Stimulated activated CD8-positive, alpha-beta memory T cell treated with anti-CD3 and anti-CD28 coated beads, Interleukin-7, amount 100 ng/mL, for 48 hours (primary cell): ENCODE results near the gene LAMTOR2.
A peak's percentile ranks its signal among the peaks of the same experiment; 100 is the strongest.

Experiments
- DNase-seq, 2 donors: peaks; one replicate each; pipeline ENCODE4 v3.0.0-alpha.2; 2020; ENCODE audit warnings: low read depth in 1 of 2; ENCODE audit errors: extremely low read depth in 1 of 2

LAMTOR2 gene

GRCh38 chr1:156074661-156075060 is 20.1 kb downstream of the LAMTOR2 start:
- DNase-seq = no peak

GRCh38 chr1:156075162-156075561 is 20.6 kb downstream of the LAMTOR2 start:
- no peak for DNase-seq

DNA sequence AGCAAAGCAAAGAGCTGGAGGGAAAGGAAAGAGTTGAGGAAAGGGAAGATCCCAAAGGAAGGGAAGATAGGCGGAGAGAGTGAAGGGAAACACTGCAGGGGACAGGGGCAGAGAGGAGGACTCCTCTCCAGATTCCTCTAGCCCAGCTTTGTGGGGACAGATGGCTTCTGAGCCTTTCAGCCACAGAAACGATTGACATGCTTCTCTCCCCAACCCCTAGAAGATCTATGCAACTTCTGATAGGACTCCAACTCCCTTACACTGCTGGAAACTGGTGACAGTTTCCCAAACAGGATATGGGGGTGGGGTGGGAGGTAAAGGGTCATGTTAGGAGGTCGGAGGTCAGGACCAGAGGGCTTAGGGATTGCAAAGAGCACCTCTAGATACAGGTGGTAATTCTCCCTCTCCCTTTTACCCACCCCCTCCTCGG is 21.2 kb downstream of the LAMTOR2 start:
- DNase-seq = no peak

- DNase-seq = peak in 1 of 2 donors; percentile 27
These were observed 22.2 kb downstream of the LAMTOR2 start for GRCh38 chr1:156076609-156077429.

GRCh38 chr1:156077430-156077760 is 22.8 kb downstream of the LAMTOR2 start:
- DNase-seq = no peak

GRCh38 chr1:156078728-156079127 is 24.1 kb downstream of the LAMTOR2 start:
- DNase-seq = no peak

DNA sequence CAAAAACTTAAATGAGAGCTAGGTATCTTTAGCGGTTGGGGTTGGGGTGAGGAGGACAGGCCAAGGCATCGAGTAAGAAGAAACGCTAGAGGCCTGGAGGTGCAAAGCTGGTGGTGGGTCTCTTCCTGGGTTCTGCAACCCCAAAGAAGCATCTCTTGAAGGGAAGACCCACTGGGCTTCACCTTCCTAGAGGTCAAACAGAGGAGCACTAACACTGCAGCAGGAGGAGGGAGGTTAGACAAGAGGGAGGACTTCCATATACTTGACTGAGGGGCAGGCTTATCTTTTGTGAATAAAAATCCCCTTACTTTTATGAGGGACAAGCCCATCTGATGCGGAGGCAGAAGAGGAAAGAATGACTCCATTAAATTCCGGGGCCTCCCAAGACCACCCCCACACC is 25.2 kb downstream of the LAMTOR2 start:
- no peak for DNase-seq

- DNase-seq = no peak
These were observed 25.8 kb downstream of the LAMTOR2 start for GRCh38 chr1:156080241-156080862.

GRCh38 chr1:156080863-156081179 is 26.2 kb downstream of the LAMTOR2 start:
- no peak for DNase-seq

DNA sequence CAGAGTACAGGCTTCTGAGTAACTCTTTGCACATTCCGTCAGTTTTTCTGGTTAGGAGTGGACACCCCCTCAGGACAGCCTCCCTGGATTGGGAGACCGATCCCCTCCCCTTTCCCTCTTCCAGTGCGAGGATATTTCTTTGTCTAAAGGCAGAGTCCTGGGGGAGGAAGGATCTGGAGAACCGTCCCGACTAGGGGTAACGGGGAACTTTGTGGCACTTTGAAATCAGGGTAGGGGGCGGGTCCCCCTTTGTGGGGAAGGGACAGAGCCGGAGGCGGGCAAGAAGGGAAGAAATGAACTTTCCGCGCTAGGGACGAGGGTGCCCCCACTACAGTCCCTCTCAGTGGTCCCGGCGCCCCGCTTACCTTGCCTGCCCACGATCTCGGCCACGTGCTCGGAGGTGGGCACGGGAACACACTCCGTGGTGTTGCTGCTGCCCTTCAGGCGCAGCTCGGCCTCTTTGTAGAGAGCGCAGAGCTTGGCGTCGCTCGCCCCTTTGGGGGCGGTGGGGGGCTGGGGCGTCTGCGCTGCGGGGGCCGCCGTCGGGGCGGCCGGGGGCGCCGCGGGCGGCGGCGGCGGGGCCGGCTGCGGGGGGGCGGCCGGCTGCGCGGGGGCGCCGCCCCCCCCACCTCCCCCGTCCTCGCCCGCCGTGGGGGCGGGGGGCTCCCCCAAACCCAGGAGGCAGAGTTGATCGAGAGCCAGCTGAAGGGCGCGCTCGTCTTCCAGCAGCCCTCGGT is 26.8 kb downstream of the LAMTOR2 start:
- DNase-seq = no peak

GRCh38 chr1:156081917-156082308 is 27.3 kb downstream of the LAMTOR2 start:
- DNase-seq = no peak

GRCh38 chr1:156082309-156083091 is 27.9 kb downstream of the LAMTOR2 start, which contains the start of gene MEX3A:
Gene MEX3A (minus strand): TSS chr1:156082465. CDS start chr1:156081998, 467 bp downstream.
- peak in 1 of 2 donors; percentile 42 for DNase-seq

- DNase-seq = no peak
These were observed 29.5 kb downstream of the LAMTOR2 start for GRCh38 chr1:156083800-156084790.

- no peak for DNase-seq
These were observed 31.7 kb downstream of the LAMTOR2 start for GRCh38 chr1:156086256-156086662.

DNA sequence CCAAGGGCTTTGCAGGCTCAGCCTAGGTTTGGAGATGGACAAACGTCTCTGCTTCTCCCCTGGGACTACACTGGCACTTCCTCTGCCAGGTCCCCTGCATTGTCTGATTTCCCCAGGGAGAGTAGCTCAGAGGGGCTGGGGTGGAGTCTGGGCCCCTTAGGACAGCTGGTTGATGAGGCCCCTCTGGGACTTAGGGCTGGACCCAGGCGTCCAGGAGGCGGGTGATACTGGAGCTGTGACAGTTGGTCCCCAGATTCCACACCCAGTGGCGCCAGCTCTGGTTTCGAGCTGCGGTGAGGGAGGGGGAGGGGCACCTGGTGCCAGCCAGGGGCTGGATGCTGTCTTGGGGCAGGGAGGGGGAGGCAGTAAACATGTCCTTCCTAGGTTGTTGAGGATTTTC is 35.1 kb downstream of the LAMTOR2 start:
- DNase-seq = no peak

- no peak for DNase-seq
These were observed 35.7 kb downstream of the LAMTOR2 start for GRCh38 chr1:156090138-156090839.

DNA sequence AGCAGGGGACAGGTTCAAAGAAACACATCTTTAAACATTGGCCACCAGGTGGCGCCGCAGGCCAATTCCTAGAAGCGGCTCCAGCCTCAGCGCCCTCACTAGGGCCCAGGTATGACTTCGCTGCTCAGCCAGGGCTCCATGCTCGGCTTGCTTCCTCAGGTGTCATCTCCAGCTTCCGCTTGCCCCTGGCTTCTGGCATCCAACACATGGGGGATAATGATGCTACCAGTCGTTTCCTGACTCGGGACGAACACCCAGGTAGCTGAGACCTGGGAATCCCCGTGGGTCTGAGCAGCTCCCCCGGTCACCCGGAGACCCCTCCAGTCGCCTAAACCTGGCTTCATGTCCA is 36.2 kb downstream of the LAMTOR2 start:
- DNase-seq = peak; percentile 69 to 78

- DNase-seq = no peak
These were observed 37.0 kb downstream of the LAMTOR2 start for GRCh38 chr1:156091610-156092009.

DNA sequence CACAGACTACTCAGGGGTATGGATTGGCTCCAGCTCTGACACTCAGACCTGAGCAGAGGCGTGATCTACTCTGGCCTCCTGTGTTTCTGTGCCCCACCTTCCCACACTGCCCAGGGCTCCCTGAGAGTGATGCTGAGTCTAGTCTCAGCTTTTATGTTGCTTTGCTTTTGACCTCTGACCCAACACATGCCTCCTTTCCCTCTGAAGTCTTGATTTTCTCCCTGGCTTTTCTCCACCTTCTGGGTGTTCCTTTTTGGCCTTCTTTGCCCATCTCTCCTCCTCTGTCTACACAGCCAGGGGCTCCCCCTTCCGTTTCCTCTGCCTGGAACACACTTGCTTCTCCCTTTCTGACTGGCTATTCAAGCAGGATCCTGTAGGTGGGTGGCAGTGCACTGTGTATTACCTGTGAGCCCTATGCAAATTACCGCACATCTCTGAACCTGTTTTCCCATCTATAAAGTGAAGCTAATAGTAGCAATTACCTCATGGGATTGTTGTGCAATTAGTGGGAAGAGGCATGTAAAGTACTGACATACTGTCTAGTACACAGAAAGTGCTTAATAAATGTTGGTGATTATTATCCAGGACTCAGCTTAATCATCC is 41.4 kb downstream of the LAMTOR2 start:
- no peak for DNase-seq
